Breast epithelium (tissue), 3 donors: ENCODE data around the gene TMEM203.

Experiments used
- POLR2A ChIP-seq: fragments of 450-650 bp; IDR thresholded peaks from one replicate; pipeline ENCODE4 v1.6.1; 2016; ENCODE audit warnings: antibody characterized with exemption, mild to moderate bottlenecking, moderate library complexity
- POLR2AphosphoS5 ChIP-seq, 3 donors: sonication (generic); formaldehyde crosslinking; IDR thresholded peaks; one replicate each; pipeline ENCODE4 v1.6.1; 2017; ENCODE audit warnings: antibody characterized with exemption in 3 of 3
- TF ChIP-seq, protein P1 (sequence below), 3 donors: fragments of 450-650 bp; IDR thresholded peaks; one replicate each; pipeline ENCODE4 v1.5.1; 2016 to 2017; ENCODE audit warnings: antibody characterized with exemption in 3 of 3, mild to moderate bottlenecking in 3 of 3, moderate library complexity in 3 of 3

DNA sequence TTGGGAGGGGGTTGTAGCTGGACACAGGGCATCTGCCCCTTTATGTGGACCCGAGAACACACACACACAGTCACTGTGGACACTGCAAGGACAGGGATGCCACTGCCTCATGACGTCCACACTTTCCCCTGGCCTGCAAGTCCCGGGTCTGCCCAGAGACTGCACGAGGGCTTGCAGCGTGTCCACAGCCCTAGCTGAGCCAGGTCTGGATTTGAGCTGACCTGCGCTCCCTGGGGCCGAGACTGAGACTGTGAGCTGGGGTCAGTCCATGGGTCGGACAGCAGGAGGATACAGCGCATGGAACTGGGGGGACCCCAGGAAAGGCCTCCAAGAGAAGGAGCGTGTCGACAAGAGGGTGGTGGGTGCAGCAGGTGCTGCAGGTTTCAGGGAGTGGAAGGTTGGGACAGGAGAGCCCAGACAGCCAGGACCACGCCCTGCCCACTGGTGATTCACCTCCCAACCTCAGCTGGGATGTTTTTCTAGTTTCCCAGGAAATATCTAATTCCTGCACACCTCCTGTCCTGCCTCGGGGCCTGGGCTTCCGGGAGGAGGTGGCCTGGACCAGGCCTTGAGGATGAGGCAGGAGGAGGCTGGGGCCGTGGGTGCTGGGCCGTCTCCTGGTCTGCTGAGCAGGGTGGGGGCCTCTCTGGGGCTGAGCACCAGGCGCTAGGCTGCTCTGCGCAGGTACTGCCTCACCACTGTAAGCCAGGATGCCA lies 21.0 kb upstream of the TMEM203 start:
- TF ChIP-seq, protein P1, sequence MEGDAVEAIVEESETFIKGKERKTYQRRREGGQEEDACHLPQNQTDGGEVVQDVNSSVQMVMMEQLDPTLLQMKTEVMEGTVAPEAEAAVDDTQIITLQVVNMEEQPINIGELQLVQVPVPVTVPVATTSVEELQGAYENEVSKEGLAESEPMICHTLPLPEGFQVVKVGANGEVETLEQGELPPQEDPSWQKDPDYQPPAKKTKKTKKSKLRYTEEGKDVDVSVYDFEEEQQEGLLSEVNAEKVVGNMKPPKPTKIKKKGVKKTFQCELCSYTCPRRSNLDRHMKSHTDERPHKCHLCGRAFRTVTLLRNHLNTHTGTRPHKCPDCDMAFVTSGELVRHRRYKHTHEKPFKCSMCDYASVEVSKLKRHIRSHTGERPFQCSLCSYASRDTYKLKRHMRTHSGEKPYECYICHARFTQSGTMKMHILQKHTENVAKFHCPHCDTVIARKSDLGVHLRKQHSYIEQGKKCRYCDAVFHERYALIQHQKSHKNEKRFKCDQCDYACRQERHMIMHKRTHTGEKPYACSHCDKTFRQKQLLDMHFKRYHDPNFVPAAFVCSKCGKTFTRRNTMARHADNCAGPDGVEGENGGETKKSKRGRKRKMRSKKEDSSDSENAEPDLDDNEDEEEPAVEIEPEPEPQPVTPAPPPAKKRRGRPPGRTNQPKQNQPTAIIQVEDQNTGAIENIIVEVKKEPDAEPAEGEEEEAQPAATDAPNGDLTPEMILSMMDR (IDR thresholded peaks at IDR 0.05): no peak
- TF ChIP-seq POLR2A (no peak), POLR2AphosphoS5 (IDR thresholded peaks at IDR 0.05) (no peak)
